Endodermal cell (in vitro differentiated cells): Measurements from ENCODE around the gene PCNX1. TPM values are rescaled to one million over a fixed set of nuclear protein-coding genes. Genes with fewer than 3 reads are reported as not detected.
"Not testable (repeated sequence)": the region's sequence is repeated elsewhere in the genome, so short reads cannot be mapped to it uniquely, and the experiment has no call there.

Source experiments
- DNase-seq: peaks from one replicate; pipeline ENCODE4 v3.0.0-alpha.2; 2017
- H3K27ac ChIP-seq: 2 replicates; pipeline ENCODE4 v1.5.1; 2013; ENCODE audit warnings: mild to moderate bottlenecking, low read depth, low read length, moderate library complexity
- H3K27me3 ChIP-seq: 2 replicates; pipeline ENCODE4 v1.6.1; 2013; ENCODE audit warnings: mild to moderate bottlenecking, low read length, moderate library complexity; ENCODE audit not compliant: insufficient read depth, control insufficient read depth, poor library complexity, severe bottlenecking
- H3K36me3 ChIP-seq: 2 replicates; pipeline ENCODE4 v1.7.0; 2013; ENCODE audit warnings: mild to moderate bottlenecking, low read length, moderate library complexity; ENCODE audit not compliant: control insufficient read depth, insufficient read depth
- H3K4me1 ChIP-seq: one replicate; pipeline ENCODE4 v1.7.0; 2013; ENCODE audit warnings: low read length; ENCODE audit not compliant: control insufficient read depth, insufficient read depth
- H3K4me3 ChIP-seq: 2 replicates; pipeline ENCODE4 v1.5.1; 2013; ENCODE audit warnings: mild to moderate bottlenecking, low read length, moderate library complexity
- H3K9ac ChIP-seq: 2 replicates; pipeline ENCODE4 v1.6.1; 2013; ENCODE audit warnings: mild to moderate bottlenecking, low read length, moderate library complexity; ENCODE audit not compliant: poor library complexity, severe bottlenecking; ENCODE audit errors: extremely low read depth
- H3K9me3 ChIP-seq: 2 replicates; pipeline ENCODE4 v1.6.1; 2013; ENCODE audit warnings: mild to moderate bottlenecking, low read length, moderate library complexity; ENCODE audit not compliant: control insufficient read depth
- H3K27ac Mint-ChIP-seq: 2 replicates; pipeline ENCODE4 v1.8.0; 2020; ENCODE audit warnings: mixed read lengths
- H3K27me3 Mint-ChIP-seq: 2 replicates; pipeline ENCODE4 v1.8.0; 2021; ENCODE audit warnings: mild to moderate bottlenecking, mixed read lengths; ENCODE audit not compliant: insufficient read depth
- H3K36me3 Mint-ChIP-seq: 2 replicates; pipeline ENCODE4 v1.8.0; 2020; ENCODE audit warnings: low read depth, mixed read lengths
- H3K4me1 Mint-ChIP-seq: 2 replicates; pipeline ENCODE4 v1.8.0; 2020; ENCODE audit warnings: mixed read lengths
- H3K4me3 Mint-ChIP-seq: 2 replicates; pipeline ENCODE4 v1.8.0; 2020; ENCODE audit warnings: mild to moderate bottlenecking, moderate library complexity, mixed read lengths
- H3K9me3 Mint-ChIP-seq: 2 replicates; pipeline ENCODE4 v1.8.0; 2020; ENCODE audit warnings: mild to moderate bottlenecking, mixed read lengths
- WGBS, 2 experiments: methylation state at CpG; one replicate each; pipeline versions ENCODE4 v1.1.5 to v1.1.7; 2013; ENCODE audit warnings: missing lambda C conversion rate in 2 of 2, mixed read lengths in 1 of 2; ENCODE audit not compliant: insufficient coverage in 1 of 2, insufficient read length in 1 of 2; 5-methylcytosine and 5-hydroxymethylcytosine counted together
- total RNA-seq, 2 donors: library from RNA; stranded (reverse); fragmentation: NEBNext Ultra II Directional in 1 of 2; extraction: Animal tissue kit (Norgen Biotek cat#: 25700) in 1 of 2; gene quantifications; 2 replicates in 1 of 2; 3 replicates in 1 of 2; pipeline ENCODE4 v1.2.1, GENCODE V29; 2021
- TF ChIP-seq, protein P1 (sequence below): fragments of 200-600 bp; sonication (generic); conservative IDR thresholded peaks from 2 replicates; pipeline ENCODE4 v1.5.0; 2021; ENCODE audit warnings: antibody characterized with exemption, mild to moderate bottlenecking

Gene PCNX1
- total RNA-seq, 2 donors from 2014 or later = 68.2 TPM

DNA sequence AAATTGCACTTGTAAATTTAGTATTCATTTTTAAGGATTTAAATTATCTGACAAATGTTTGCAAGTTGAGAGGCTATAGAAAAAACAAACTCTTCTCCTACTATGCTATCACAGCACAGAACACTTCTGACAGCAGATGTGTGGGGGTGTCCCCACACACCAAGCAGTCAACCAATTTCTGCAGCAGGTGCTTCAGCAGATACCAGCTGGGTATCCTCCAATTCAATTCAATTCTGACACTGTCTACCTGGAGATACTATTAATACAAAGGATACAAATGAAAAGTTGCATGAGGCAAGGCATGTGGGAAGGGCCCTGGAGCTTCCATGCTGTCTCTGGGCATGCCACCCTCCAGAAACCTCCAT lies 35.1 kb downstream of the PCNX1 start:
- Mint-ChIP-seq H3K4me1 (no peaks in the 10 kb centered on the region), H3K27me3 (no peaks in the 10 kb centered on the region), H3K27ac (no peak overlapping the region), H3K4me3 (no peak overlapping the region), H3K9me3 (peaks cover 88% of the 10 kb centered on the region), H3K36me3 (peaks cover 79% of the 10 kb centered on the region)
- Histone ChIP-seq H3K36me3 (peaks cover 48% of the 10 kb centered on the region), H3K27ac (no peak overlapping the region), H3K27me3 (no peaks in the 10 kb centered on the region), H3K9me3 (peaks cover 60% of the 10 kb centered on the region), H3K9ac (no peak overlapping the region), H3K4me1 (no peaks in the 10 kb centered on the region), H3K4me3 (peak overlapping the region; percentile 43)
- TF ChIP-seq, protein P1, sequence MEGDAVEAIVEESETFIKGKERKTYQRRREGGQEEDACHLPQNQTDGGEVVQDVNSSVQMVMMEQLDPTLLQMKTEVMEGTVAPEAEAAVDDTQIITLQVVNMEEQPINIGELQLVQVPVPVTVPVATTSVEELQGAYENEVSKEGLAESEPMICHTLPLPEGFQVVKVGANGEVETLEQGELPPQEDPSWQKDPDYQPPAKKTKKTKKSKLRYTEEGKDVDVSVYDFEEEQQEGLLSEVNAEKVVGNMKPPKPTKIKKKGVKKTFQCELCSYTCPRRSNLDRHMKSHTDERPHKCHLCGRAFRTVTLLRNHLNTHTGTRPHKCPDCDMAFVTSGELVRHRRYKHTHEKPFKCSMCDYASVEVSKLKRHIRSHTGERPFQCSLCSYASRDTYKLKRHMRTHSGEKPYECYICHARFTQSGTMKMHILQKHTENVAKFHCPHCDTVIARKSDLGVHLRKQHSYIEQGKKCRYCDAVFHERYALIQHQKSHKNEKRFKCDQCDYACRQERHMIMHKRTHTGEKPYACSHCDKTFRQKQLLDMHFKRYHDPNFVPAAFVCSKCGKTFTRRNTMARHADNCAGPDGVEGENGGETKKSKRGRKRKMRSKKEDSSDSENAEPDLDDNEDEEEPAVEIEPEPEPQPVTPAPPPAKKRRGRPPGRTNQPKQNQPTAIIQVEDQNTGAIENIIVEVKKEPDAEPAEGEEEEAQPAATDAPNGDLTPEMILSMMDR = no peak
- DNase-seq = no peak

DNA sequence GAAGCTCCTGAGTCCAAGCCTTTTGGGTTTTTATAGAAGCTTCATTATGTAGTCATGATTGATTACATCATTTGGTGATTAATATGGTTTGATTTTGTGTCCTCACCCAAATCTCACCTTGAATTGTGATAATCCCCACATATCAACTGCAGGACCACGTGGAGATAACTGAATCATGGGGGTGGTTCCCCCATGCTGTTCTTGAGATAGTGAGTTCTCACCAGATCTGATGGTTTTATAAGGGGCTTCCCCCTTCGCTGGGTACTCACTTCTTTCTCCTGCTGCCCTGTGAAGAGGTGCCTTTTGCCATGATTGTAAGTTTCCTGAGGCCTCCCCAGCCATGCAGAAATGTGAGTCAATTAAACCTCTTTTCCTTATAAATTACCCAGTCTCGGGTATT lies 35.5 kb downstream of the PCNX1 start:
- H3K4me3 Mint-ChIP-seq = not testable (repeated sequence)
- peaks cover 79% of the 10 kb centered on the region for H3K36me3 Mint-ChIP-seq

DNA sequence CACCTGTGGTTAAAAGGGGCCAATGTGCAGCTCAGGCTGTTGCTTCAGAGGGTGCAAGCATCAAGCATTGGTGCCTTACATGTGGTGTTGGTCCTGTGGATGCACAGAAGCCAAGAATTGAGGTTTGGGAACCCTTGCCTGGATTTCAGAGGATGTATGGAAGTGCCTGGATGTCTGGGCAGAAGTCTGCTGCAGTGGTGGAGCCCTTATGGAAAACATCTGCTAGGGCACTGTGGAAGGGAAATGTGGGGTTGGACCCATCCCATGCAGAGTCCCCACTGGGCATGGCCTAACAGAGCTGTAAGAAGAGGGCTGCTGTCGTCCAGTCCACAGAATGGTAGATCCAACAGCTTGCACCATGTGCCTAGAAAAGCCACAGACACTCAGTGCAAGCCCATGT lies 36.6 kb downstream of the PCNX1 start:
- TF ChIP-seq, protein P1 = no peak
- Mint-ChIP-seq H3K9me3 (peaks cover 89% of the 10 kb centered on the region), H3K4me3 (no peak overlapping the region), H3K36me3 (peaks cover 85% of the 10 kb centered on the region), H3K4me1 (no peaks in the 10 kb centered on the region), H3K27ac (no peak overlapping the region), H3K27me3 (no peaks in the 10 kb centered on the region)
- WGBS, 2 experiments = 92% methylated on average over 1 of the region's 1 CpG; no CpG with 5 or more reads in 1 of the 2 experiments
- DNase-seq = no peak
- H3K27ac ChIP-seq = no peak overlapping the region
- H3K27me3 ChIP-seq = no peaks in the 10 kb centered on the region
- no peaks in the 10 kb centered on the region for H3K4me1 ChIP-seq
- H3K36me3 ChIP-seq = peaks cover 63% of the 10 kb centered on the region
- H3K9me3 ChIP-seq = peaks cover 75% of the 10 kb centered on the region
- H3K9ac ChIP-seq = no peak overlapping the region
- peak overlapping the region; percentile 61 for H3K4me3 ChIP-seq

More for the DNA sequence above, 35.5 kb downstream of the PCNX1 start:
- H3K4me1 Mint-ChIP-seq, H3K9ac ChIP-seq, H3K27ac Mint-ChIP-seq, H3K27me3 Mint-ChIP-seq, DNase-seq, H3K4me1 ChIP-seq, H3K27me3 ChIP-seq, H3K27ac ChIP-seq: not testable (repeated sequence)
- 93 to 96% methylated on average over 3 of the region's 3 CpGs for WGBS, 2 experiments
- Histone ChIP-seq H3K9me3 (peaks cover 64% of the 10 kb centered on the region), H3K36me3 (peaks cover 51% of the 10 kb centered on the region), H3K4me3 (peak overlapping the region; percentile 43)
- H3K9me3 Mint-ChIP-seq = peaks cover 89% of the 10 kb centered on the region

DNA sequence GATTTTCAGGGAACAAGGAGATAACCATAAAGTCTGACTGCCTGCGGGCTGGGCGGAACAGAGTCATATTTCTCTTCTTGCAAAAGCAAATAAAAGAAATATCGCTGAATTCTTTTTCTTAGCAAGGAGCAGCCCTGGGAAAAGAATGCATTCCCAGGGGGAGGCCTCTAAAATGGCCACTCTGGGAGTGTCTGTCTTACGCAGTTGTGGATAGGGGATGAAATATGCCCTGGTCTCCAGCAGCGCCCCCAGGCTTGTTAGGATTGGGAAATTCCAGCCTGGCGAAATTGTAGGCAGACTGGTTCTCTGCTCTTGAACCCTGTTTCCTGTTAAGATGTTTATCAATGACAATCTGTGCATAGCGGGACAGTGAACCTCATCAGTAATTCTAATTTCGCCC lies 40.5 kb downstream of the PCNX1 start:
- DNase-seq = peak; percentile 70
- 95 to 97% methylated on average over 8 of the region's 8 CpGs for WGBS, 2 experiments
- Histone ChIP-seq H3K9me3 (peaks cover 86% of the 10 kb centered on the region), H3K4me1 (no peaks in the 10 kb centered on the region), H3K36me3 (peaks cover 95% of the 10 kb centered on the region), H3K27ac (no peak overlapping the region), H3K9ac (no peak overlapping the region), H3K27me3 (no peaks in the 10 kb centered on the region), H3K4me3 (peak overlapping the region; percentile 28)
- Mint-ChIP-seq H3K27me3 (no peaks in the 10 kb centered on the region), H3K4me1 (no peaks in the 10 kb centered on the region), H3K9me3 (peaks cover 61% of the 10 kb centered on the region), H3K4me3 (no peak overlapping the region), H3K36me3 (peaks cover 73% of the 10 kb centered on the region), H3K27ac (no peak overlapping the region)
- TF ChIP-seq, protein P1 = no peak
